GM11168 (cell line): Measurements from ENCODE around the gene OTUB2.

Source experiments
- in situ Hi-C: fragments of 300-500 bp; cut with MboI; formaldehyde crosslinking; loops from one replicate; pipeline ENCODE4 v1.12.0; 2022; ENCODE audit warnings: low sequenced_read_pairs; ENCODE audit not compliant: unreplicated experiment

The OTUB2 gene

GRCh38 chr14:93996130-93996695 is 29.9 kb upstream of the OTUB2 start:
- in situ Hi-C loops: no loop called here

- in situ Hi-C loops: no loop called here
Observed at GRCh38 chr14:93997082-93997481, 29.1 kb upstream of the OTUB2 start, which contains the start of gene CCDC197. Gene CCDC197 (plus strand): TSS chr14:93997301. CDS start chr14:93998132, 831 bp downstream.

DNA sequence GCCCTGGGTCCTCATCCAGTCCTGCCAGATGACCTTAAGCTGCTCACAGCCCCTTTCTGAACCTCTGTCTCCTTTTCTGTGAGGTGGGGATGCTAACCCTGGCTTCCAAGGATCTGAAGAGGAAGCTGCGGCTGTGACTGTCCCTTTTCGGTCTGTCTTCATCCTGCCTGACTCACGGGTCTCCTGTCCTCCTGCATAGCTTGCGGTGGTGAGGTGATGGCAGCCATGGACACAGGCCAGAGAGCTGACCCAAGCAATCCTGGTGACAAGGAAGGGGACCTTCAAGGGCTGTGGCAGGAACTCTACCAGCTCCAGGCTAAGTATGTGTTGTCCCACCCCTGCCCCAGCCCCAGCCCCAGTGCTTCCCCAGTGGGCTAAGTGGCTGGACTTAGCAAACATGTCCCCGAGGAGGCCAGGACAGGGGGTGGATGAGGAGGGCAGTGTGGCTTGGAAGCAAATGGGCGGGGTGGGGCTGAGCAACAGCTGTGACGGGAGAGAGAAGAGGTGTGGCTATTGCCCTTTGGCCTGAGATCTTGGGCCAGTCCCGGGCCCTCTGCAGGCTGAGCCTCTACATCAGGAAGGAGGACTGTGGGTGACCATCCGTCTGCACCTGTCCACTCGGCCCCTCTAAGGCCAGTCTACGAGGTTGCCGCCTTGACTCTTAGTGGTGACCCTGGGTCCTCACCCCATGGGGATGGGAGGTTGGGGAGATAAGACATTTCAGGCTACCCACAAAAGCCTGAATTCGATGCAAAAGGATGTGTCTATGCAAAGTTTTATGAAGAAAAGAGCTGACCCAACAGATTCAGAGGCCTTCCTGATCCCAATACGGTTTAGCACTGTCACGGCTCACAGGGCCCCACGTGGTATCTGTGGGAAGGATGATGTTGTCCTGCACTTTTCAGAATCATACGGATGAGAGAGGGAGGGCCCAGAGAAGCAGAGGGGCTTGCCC is 27.9 kb upstream of the OTUB2 start:
- in situ Hi-C loops: no loop called here

DNA sequence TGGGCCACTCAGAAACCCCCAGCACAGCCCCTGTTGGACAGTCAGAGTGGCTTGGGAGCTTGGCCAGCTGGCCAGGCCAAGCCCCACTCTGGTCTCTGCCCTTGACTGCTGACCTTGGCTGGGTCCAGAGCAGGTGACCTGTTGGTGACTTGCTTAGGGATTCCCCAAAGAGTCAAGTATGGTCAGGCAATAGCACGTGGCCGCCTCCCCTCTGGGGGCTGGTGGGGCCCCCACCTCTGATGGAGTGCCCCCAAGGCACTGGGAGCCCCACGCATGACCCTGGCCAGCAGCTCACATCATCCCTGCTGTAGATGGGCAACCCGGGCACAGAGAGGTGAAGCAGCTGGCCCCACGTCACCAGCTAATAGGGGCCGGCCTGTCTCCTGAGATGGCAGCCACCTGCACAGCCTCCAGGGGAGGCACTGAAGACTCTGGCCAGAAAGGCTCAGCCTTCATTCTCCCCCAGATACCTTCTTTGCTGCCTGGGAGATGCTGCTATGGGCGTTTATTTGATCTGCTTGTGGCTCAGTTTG is 27.2 kb upstream of the OTUB2 start:
- in situ Hi-C loops: no loop called here

- in situ Hi-C loops: no loop called here
Observed at GRCh38 chr14:93999573-93999972, 26.6 kb upstream of the OTUB2 start.

GRCh38 chr14:94000267-94000666 is 25.9 kb upstream of the OTUB2 start:
- in situ Hi-C loops: no loop called here

DNA sequence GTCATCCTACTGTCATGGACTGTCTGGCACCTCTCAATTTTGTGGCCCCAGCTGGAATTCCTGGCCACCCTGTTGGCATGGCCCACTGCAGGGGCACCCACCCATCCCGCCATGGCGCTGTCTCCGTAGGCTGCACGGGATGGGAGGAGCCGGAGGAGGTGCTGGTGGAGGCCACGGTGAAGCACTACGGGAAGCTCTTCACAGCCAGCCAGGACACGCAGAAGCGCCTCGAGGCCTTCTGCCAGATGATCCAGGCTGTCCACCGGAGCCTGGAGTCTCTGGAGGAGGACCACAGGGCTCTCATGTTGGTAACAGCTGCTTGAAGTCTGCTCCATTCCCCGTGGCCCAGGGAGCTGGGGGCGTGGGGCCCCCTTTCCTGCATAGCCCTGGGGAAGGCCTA is 25.1 kb upstream of the OTUB2 start:
- in situ Hi-C loops: no loop called here

DNA sequence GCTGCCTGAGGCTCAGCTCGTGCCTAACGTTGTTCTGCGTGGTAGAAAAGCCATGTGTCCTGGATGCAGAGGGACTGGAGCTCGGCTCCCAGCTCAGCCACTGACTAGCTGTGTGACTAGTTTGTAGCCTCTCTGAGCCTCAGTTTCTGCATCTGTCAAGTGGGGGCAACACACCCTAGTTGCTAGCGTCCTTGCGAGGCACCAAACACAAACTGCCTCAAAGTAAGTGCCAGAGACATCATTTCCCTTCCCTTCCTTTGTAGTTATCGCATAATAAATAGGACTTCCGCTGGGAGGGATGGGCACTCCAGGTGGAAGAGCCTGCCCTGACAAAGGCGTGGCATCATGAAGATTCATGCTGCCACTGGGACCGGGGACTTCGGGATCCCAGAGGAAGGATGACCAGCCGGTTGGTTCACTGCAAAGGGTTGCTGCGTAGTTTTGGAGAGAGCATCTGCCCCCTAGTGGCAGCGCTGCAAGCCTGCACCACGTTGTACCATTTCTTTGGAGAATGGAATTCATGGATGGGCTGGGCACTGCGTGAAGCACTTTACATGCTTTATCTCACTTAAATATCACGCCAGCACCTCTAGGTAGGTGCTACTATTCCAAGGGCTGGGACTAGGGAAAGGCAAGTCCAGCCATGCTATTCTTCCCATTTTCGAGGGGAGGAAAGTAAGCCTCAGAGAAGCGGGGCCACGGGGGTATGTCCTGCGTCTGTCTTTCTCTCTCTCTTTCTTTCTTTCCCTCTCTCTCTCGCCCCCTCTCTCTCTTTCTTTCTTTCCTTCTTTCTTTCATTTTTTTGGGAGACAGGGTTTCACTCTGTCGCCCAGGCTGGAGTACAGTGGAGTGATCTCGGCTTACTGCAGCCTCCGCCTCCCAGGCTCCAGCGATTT is 24.4 kb upstream of the OTUB2 start:
- in situ Hi-C loops: no loop called here

DNA sequence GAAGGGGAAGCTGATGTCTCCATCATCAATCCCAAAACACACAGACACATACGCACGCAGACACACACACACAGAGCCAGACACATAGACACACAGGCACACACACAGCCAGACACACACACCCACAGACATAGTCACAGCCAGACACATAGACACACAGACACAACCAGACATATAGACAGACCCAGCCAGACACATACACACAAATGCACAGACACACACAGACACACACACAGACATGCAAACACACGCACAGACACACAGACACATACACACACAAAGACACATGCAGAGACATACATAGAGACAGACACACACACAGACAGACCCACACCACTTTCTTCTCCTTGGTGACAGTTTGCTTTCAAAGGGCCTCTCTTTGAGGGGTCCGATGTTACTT is 22.7 kb upstream of the OTUB2 start:
- in situ Hi-C loops: no loop called here

DNA sequence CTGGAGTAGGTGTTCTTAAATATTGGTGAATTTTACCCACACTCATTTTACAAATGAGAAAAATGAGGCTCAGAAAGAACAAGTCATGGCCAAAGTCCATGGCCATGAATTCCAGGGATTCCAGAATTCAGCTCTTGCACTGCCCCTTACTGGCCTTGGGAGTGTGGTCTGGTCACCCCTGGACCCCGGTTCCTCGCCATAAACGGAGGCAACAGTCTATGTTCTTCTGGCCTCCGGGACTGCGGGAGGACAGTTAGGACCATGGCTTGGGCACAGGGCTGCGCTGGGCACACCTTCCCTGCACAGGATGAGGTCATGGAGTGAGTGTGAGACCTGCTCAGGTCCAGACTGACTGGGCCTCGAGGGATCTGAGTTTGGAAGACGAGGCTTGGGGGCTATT is 22.1 kb upstream of the OTUB2 start:
- in situ Hi-C loops: no loop called here

GRCh38 chr14:94005324-94006073 is 20.6 kb upstream of the OTUB2 start:
- in situ Hi-C loops: loop anchor here (5.0 kb wide), 1 partner anchor 63 kb away; no protein-coding TSS in a partner anchor

GRCh38 chr14:94008234-94008633 is 17.9 kb upstream of the OTUB2 start:
- in situ Hi-C loops: loop anchor here (5.0 kb wide), 1 partner anchor 66 kb away; no protein-coding TSS in a partner anchor

DNA sequence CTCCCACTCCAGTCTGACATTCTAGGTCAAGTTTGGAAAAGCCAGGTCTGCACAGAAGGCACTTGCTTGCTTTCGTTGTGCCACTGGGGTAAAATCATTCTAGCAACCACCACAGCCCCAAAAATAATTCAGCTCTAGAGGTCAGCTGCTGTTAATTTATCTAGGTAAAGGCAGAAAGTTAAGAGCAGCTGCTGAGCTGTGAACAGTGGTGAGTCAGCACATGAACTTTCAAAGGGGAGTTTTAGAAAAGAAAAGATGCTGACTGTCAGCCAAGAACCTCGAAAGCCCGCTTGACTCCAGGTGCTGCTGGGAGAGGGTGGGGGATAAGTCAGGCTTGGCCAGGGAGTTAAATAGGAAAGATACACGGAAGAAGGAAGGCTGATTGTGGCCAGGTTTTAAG is 16.4 kb upstream of the OTUB2 start:
- in situ Hi-C loops: loop anchor here (5.0 kb wide), 1 partner anchor 67 kb away; no protein-coding TSS in a partner anchor

DNA sequence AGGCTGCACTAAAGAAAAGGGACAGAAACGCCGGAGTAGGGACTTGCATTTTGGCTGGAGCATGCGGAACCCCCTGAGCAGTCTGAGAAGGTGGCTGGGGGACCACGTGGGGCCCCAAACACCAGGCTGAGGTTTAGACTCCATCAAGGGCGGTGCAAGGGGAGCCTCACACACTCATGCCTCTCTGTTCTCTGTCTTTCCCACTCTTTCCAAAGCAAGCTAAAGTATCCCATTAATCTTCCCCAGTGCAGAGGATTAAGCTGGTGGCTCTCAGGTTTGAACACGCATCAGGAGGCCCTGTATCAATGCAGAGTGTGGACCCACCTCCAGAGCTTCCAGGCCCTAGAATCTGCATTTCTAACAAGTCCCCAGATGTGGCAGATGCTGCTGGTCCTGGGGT is 15.5 kb upstream of the OTUB2 start:
- in situ Hi-C loops: no loop called here

DNA sequence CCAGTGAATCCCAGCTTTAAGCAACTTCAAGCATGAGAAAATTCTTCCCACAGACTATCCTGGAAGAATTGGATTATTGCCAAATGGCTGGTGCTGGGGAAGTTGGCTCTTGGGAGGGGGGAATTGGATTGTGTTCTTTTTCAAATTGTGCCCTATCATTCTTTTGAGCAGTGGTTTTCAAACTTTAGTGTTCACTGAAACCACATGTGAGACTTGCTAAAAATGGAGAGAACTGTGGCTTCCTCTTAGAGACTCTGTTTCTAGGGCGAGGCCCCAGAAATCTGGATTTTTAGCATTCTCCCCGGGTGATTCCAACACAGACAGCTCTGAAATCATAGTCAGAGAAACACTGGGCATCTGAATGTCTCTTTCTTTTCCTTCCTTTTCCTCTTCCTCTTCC is 14.3 kb upstream of the OTUB2 start:
- in situ Hi-C loops: no loop called here

DNA sequence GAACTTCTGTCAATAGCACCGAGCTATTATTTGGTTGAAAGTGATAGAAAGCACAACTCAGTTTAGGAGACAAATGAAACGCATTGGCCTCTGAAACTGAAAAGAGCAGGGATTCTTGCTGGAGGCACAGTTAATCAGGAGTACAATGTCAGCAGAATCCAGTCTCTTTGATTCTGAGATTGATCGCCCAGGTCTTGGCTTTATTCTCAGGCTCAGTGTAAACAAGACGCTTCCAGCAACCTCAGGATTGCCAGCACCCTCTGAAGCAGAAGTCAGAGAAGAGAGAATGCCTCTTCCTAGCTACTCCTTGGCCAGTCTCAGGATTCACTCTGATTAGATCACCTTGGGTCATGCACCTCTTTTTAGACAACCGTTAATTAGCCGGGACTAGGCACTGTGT is 11.8 kb upstream of the OTUB2 start:
- in situ Hi-C loops: no loop called here

GRCh38 chr14:94015223-94015622 is 10.9 kb upstream of the OTUB2 start:
- in situ Hi-C loops: no loop called here

DNA sequence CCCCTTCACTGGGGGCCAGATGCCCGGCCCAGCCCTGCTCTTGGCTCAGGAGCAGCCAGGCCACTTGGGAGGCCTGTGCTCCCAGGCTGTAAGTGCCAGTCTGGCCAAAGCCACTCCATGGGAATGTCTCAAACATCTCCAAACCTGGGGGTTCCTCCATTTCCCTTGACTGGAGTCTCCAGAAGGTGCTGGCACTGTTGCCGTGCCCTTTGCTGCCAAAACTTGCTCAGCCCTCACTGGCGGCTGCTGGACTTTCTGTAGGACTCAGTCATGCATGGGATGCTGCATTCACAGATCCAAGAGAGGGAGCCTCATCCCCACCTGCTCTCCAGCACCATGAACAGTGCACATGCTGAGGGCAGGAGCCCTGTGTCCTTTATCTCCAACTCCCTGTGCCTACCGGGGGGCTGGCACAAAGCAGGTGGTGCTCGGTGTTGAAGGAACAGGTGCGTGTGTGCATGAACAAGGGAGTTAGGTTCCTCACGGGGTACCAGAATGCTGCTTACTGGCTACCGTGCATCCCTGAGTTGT is 9.6 kb upstream of the OTUB2 start:
- in situ Hi-C loops: no loop called here

DNA sequence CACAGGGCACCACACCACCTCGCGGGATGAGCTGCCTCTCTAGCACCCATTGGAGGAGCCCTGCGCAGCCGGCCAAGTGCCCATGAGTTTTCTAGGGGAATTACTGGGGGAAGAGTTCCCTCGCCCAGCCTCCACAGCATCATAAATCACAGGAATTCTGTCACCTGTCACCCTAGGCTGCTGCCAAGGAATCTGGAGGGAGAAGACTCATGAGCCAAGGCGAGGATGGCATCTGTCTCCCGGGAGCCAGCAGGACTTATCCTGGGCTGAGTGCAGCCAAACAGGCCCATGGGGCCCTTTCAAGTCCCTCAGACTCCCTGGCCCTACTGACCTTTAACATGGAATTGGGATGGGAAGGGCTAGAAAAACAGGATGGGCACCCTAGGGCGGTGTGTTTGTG is 7.8 kb upstream of the OTUB2 start:
- in situ Hi-C loops: no loop called here
